Lung (tissue), 12 donors: ENCODE results near the gene ENPP5. TPM values are rescaled to one million over a fixed set of nuclear protein-coding genes. Genes with fewer than 3 reads are reported as not detected.

Experiments used
- ATAC-seq: fragments of 200-7000 bp; cut with Tn5 transposase; one replicate; pipeline ENCODE4 v1.9.1; 2020; ENCODE audit warnings: moderate number of reproducible peaks; ENCODE audit not compliant: insufficient read depth, low FRiP score
- DNase-seq, 3 donors: peaks; one replicate each; pipeline ENCODE4 v3.0.0-alpha.2; 2013 to 2017
- H3K27ac ChIP-seq, 2 donors: one replicate each; pipeline ENCODE4 v1.5.1; 2013; ENCODE audit warnings: mild to moderate bottlenecking in 2 of 2, moderate library complexity in 2 of 2, control low read depth in 1 of 2, inconsistent platforms in 1 of 2, low read depth in 1 of 2, low read length in 1 of 2
- H3K27me3 ChIP-seq, 3 donors: one replicate each; pipeline ENCODE4 v1.5.1; 2013; ENCODE audit warnings: low read length in 2 of 3; ENCODE audit not compliant: control insufficient read depth in 3 of 3, insufficient read depth in 3 of 3
- H3K36me3 ChIP-seq, 4 donors: one replicate each; pipeline ENCODE4 v1.5.1; 2013; ENCODE audit warnings: low read length in 4 of 4, mild to moderate bottlenecking in 1 of 4, moderate library complexity in 1 of 4; ENCODE audit not compliant: control insufficient read depth in 4 of 4, insufficient read depth in 4 of 4
- H3K4me1 ChIP-seq, 5 donors: one replicate each; pipeline ENCODE4 v1.5.1; 2013; ENCODE audit warnings: low read length in 5 of 5, mild to moderate bottlenecking in 2 of 5, moderate library complexity in 1 of 5; ENCODE audit not compliant: control insufficient read depth in 5 of 5, insufficient read depth in 5 of 5
- H3K4me3 ChIP-seq: one replicate; pipeline ENCODE4 v1.5.1; 2013; ENCODE audit warnings: mild to moderate bottlenecking, control low read depth, moderate library complexity
- H3K9ac ChIP-seq, 2 donors: one replicate each; pipeline ENCODE4 v1.5.1; 2013; ENCODE audit warnings: low read length in 2 of 2, control low read depth in 1 of 2; ENCODE audit not compliant: insufficient read depth in 1 of 2
- H3K9me3 ChIP-seq, 4 donors: one replicate each; pipeline ENCODE4 v1.5.1; 2013; ENCODE audit warnings: low read length in 3 of 4, mild to moderate bottlenecking in 1 of 4, moderate library complexity in 1 of 4; ENCODE audit not compliant: control insufficient read depth in 4 of 4, insufficient read depth in 3 of 4
- WGBS, 2 donors: extraction: QIAGEN DNeasy Blood & Tissue Kit; methylation state at CpG; one replicate each; pipeline ENCODE4 v1.1.7; 2013; 5-methylcytosine and 5-hydroxymethylcytosine counted together
- polyA plus RNA-seq, 2 donors: library from polyadenylated mRNA; stranded (reverse); fragments of 200-250 nt; gene quantifications; one replicate each; pipeline ENCODE4 v1.2.1, GENCODE V29; 2013
- total RNA-seq, 2 donors: library from RNA; depleted of rRNA in 1 of 2; stranded (reverse); fragments of >200 nt in 1 of 2; gene quantifications; one replicate each; pipeline ENCODE4 v1.2.1, GENCODE V29; 2014 to 2021
- TF ChIP-seq, protein P1 (sequence below): IDR thresholded peaks from 2 replicates; pipeline ENCODE4 v1.5.1; 2012; ENCODE audit warnings: mild to moderate bottlenecking; ENCODE audit errors: control extremely low read depth, extremely low read depth
- donor health status: control.
- donor health status: control.
- donor health status: Bipolar disorder and iron deficiency.
- donor health status: healthy.
- donor health status: DM: yes; HTN: yes; CAD: no.

ENPP5 gene
- total and polyA plus RNA-seq, 4 donors: 5.0 to 19.2 (median 8.4) TPM

GRCh38 chr6:46130666-46131065 lies 40.1 kb downstream of the ENPP5 start:
- peak overlapping the region; percentile 10 for H3K4me3 ChIP-seq
- H3K27ac ChIP-seq: peak overlapping the region; percentile 37 to 40
- peaks cover 0 to 27% (median 10%) of the 10 kb centered on the region in 3 donors for H3K27me3 ChIP-seq
- peak in 2 of 3 donors; percentile 9 to 29 for DNase-seq
- no peaks in the 10 kb centered on the region for H3K36me3 ChIP-seq
- TF ChIP-seq, protein P1, sequence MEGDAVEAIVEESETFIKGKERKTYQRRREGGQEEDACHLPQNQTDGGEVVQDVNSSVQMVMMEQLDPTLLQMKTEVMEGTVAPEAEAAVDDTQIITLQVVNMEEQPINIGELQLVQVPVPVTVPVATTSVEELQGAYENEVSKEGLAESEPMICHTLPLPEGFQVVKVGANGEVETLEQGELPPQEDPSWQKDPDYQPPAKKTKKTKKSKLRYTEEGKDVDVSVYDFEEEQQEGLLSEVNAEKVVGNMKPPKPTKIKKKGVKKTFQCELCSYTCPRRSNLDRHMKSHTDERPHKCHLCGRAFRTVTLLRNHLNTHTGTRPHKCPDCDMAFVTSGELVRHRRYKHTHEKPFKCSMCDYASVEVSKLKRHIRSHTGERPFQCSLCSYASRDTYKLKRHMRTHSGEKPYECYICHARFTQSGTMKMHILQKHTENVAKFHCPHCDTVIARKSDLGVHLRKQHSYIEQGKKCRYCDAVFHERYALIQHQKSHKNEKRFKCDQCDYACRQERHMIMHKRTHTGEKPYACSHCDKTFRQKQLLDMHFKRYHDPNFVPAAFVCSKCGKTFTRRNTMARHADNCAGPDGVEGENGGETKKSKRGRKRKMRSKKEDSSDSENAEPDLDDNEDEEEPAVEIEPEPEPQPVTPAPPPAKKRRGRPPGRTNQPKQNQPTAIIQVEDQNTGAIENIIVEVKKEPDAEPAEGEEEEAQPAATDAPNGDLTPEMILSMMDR: no peak
- ATAC-seq: no peak
- WGBS, 2 donors: 26 to 37% methylated on average over 4 of the region's 4 CpGs
- peaks cover 0 to 9% (median 2%) of the 10 kb centered on the region in 5 donors for H3K4me1 ChIP-seq
- peak overlapping the region in 1 of 2 donors; percentile 61 for H3K9ac ChIP-seq
- H3K9me3 ChIP-seq: no peaks in the 10 kb centered on the region

DNA sequence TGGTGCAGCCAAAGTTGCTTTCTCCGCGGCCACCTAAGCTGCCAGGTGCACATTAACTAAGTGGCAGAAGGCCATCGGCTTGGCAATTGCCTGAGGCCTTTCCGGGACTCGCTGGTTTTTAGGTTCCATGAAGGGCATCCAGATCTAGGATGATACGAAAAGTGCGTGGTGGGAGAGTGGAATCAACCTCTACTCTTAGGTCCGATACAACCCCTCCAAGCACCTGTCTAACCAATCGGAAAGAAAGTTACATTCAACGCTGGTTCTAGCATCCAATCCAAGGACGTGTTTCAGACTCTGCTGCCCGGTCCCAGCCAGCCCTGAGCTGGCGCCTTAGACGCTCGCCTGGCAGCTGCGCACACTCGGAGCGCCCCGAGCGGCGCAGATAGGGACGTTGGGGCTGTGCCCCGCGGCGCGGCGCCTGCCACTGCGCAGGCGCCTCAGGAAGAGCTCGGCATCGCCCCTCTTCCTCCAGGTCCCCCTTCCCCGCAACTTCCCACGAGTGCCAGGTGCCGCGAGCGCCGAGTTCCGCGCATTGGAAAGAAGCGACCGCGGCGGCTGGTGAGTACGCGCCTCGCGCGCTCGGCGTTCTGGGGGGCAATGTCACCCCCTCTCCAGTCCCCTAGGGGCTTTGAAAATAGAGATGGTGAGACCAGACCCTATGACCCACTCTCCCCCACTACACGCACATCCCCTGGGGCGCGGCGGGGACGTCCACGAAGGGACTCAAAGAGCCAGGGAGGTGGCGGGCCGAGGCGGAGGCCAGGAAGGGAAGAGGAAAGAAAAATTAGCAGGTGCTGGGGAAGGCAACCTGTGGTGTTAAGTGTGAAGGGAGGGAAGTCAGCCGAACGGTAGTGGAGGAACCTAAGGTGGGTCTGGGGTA lies 40.9 kb downstream of the ENPP5 start, which contains the start of gene ENPP4:
TSS of gene ENPP4 (plus strand) at position 361 of the 883 bp plus-strand sequence. CDS start 9,595 bp downstream, outside the sequence.
- Histone ChIP-seq H3K4me3 (peak within 1 kb of the TSS; percentile 88), H3K27ac (peak within 1 kb of the TSS; percentile 83 to 94), H3K36me3 (no peaks in the 10 kb centered on the region), H3K9me3 (no peaks in the 10 kb centered on the region), H3K4me1 (peaks cover 0 to 9% (median 2%) of the 10 kb centered on the region in 5 donors), H3K9ac (peak within 1 kb of the TSS; percentile 39 to 61), H3K27me3 (peaks cover 0 to 27% (median 10%) of the 10 kb centered on the region in 3 donors)
- WGBS, 2 donors: 1% methylated on average over 56 to 61 of the region's 61 CpGs
- TF ChIP-seq, protein P1: no peak
- peak; percentile 90 to 92 (median 91) for DNase-seq
- peak; percentile 100 for ATAC-seq

DNA sequence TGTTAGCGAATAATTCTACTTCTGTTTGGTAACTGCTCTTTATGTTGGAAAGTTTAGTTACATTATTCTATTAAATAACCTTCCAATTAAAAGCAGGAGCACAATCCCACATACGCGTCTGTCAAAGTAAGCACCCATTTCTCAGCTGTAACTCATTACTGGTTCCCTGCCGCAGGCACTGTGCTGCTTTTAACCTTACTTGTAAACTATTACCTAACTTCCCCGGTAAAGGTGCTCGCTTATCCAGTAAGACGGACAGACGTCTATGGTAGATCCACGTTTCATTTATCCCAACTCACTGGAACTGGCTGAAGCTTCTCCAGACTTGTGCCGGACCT lies 41.5 kb downstream of the ENPP5 start:
- peaks cover 0 to 9% (median 2%) of the 10 kb centered on the region in 5 donors for H3K4me1 ChIP-seq
- ATAC-seq (peak; percentile 7), DNase-seq (no peak)
- peak overlapping the region; percentile 78 to 83 for H3K27ac ChIP-seq
- H3K27me3 ChIP-seq: peaks cover 0 to 27% (median 10%) of the 10 kb centered on the region in 3 donors
- peak overlapping the region; percentile 39 to 55 for H3K9ac ChIP-seq
- H3K9me3 ChIP-seq: no peaks in the 10 kb centered on the region
- H3K36me3 ChIP-seq: no peaks in the 10 kb centered on the region
- TF ChIP-seq, protein P1: no peak
- 4 to 5% methylated on average over 10 of the region's 10 CpGs for WGBS, 2 donors
- peak overlapping the region; percentile 64 for H3K4me3 ChIP-seq
